HCT116 (cell line): ENCODE data around the gene EVC. TPM values are rescaled to one million over a fixed set of nuclear protein-coding genes. Genes with fewer than 3 reads are reported as not detected.

ENCODE experiments used
- ATAC-seq: fragments of 200-7000 bp; cut with Tn5 transposase; 2 replicates; pipeline ENCODE4 v1.9.1; 2020; ENCODE audit warnings: mild to moderate bottlenecking, moderate library complexity
- BruUV-seq: library from RNA; stranded (reverse); fragments of 400-500 nt; replicated peaks from 2 replicates; lab custom pipeline; 2021; lab: Mats Ljungman, UMichigan
- CTCF ChIA-PET: fragments of 300-600 bp; sonication (Branson Sonifier 250); formaldehyde crosslinking; loops from one replicate; lab custom pipeline; 2021; ENCODE audit warnings: antibody characterized with exemption; lab: Charles Lee
- POLR2A ChIA-PET: fragments of 300-600, 350-600 bp; sonication (Branson Sonifier 250); formaldehyde crosslinking; loops from one replicate; lab custom pipeline; 2021; ENCODE audit warnings: antibody characterized with exemption; lab: Charles Lee
- RAD21 ChIA-PET, 2 experiments: fragments of 300-600 bp; sonication (Branson Sonifier 250); formaldehyde crosslinking; loops; one replicate each; lab custom pipeline; 2023; ENCODE audit warnings: low total read pairs in 2 of 2; ENCODE audit not compliant: uncharacterized antibody in 2 of 2, unreplicated experiment in 2 of 2, low non-redundant PET in 1 of 2; lab: Charles Lee
- DNase-seq: peaks from one replicate; pipeline ENCODE4 v3.0.0-alpha.2; 2010; ENCODE audit warnings: low read depth, low spot score
- H2AFZ ChIP-seq: fragments of 200-600 bp; shearing (Covaris generic), sonication (generic); 2 replicates; pipeline ENCODE4 v1.6.1; 2017; ENCODE audit warnings: low read depth, mixed run types, mixed read lengths, antibody characterized with exemption, low read length; ENCODE audit not compliant: poor library complexity, severe bottlenecking
- H3K27ac ChIP-seq: 2 replicates; pipeline ENCODE4 v1.5.1; 2012; ENCODE audit warnings: low read depth, low read length
- H3K27me3 ChIP-seq: fragments of 200-600 bp; sonication (generic); 2 replicates; pipeline ENCODE4 v1.6.1; 2016; ENCODE audit warnings: mixed run types, low read length, mixed read lengths; ENCODE audit not compliant: insufficient read depth
- H3K36me3 ChIP-seq, 2 experiments: fragments of 200-500 bp in 1 of 2; fragments of 200-600 bp in 1 of 2; sonication (Bioruptor generic) in 1 of 2; sonication (generic) in 1 of 2; 2 replicates each; pipeline versions ENCODE4 v1.5.1 to v1.6.1; 2014 to 2016; ENCODE audit warnings: low read length in 2 of 2, inconsistent platforms in 1 of 2, mixed read lengths in 1 of 2, mixed run types in 1 of 2; ENCODE audit not compliant: insufficient read depth in 2 of 2, control insufficient read depth in 1 of 2
- H3K4me1 ChIP-seq, 2 experiments: fragments of 200-600 bp in 1 of 2; sonication (generic) in 1 of 2; 2 replicates each; pipeline versions ENCODE4 v1.5.1 to v1.6.1; 2012 to 2017; ENCODE audit warnings: low read length in 2 of 2, inconsistent platforms in 1 of 2, mild to moderate bottlenecking in 1 of 2, mixed read lengths in 1 of 2, mixed run types in 1 of 2, moderate library complexity in 1 of 2; ENCODE audit not compliant: insufficient read depth in 2 of 2, control insufficient read depth in 1 of 2
- H3K4me2 ChIP-seq: fragments of 200-600 bp; sonication (generic); 2 replicates; pipeline ENCODE4 v1.6.1; 2017; ENCODE audit warnings: mixed run types, low read length, mixed read lengths
- H3K4me3 ChIP-seq, 2 experiments: fragments of 200-600 bp in 1 of 2; sonication (generic) in 1 of 2; replicated peaks in 1 of 2; 2 replicates each; pipeline ENCODE4 v1.5.1; 2011 to 2016; ENCODE audit warnings: low read length in 2 of 2, control low read depth in 1 of 2, low read depth in 1 of 2, mild to moderate bottlenecking in 1 of 2, mixed read lengths in 1 of 2, mixed run types in 1 of 2
- H3K79me2 ChIP-seq: fragments of 200-600 bp; sonication (generic); 2 replicates; pipeline ENCODE4 v1.6.1; 2017; ENCODE audit warnings: mild to moderate bottlenecking, mixed run types, low read length, moderate library complexity, mixed read lengths; ENCODE audit not compliant: insufficient read depth
- H3K9ac ChIP-seq: fragments of 200-600 bp; sonication (generic); 2 replicates; pipeline ENCODE4 v1.6.1; 2016; ENCODE audit warnings: low read length, mixed read lengths
- H3K9me2 ChIP-seq: fragments of 200-600 bp; sonication (generic), shearing (Covaris generic); 2 replicates; pipeline ENCODE4 v1.6.1; 2017; ENCODE audit warnings: mixed run types, mild to moderate bottlenecking, moderate library complexity; ENCODE audit not compliant: insufficient read depth
- H3K9me3 ChIP-seq, 2 experiments: fragments of 200-500 bp in 1 of 2; fragments of 200-600 bp in 1 of 2; sonication (Bioruptor generic) in 1 of 2; sonication (generic) in 1 of 2; 2 replicates each; pipeline ENCODE4 v1.6.1; 2014 to 2017; ENCODE audit warnings: low read length in 2 of 2, mixed read lengths in 2 of 2, inconsistent platforms in 1 of 2, low read depth in 1 of 2, mild to moderate bottlenecking in 1 of 2, mixed run types in 1 of 2, moderate library complexity in 1 of 2; ENCODE audit not compliant: control insufficient read depth in 1 of 2, insufficient read depth in 1 of 2
- H4K20me1 ChIP-seq: fragments of 200-600 bp; sonication (generic), shearing (Covaris generic); 2 replicates; pipeline ENCODE4 v1.6.1; 2017; ENCODE audit warnings: mixed run types, mild to moderate bottlenecking, moderate library complexity; ENCODE audit not compliant: insufficient read depth
- ATF3 ChIP-seq: IDR thresholded peaks from 2 replicates; pipeline ENCODE4 v1.6.1; 2012
- CBX3 ChIP-seq: IDR thresholded peaks from 2 replicates; pipeline ENCODE4 v1.6.1; 2012; ENCODE audit warnings: low read depth
- CEBPB ChIP-seq: IDR thresholded peaks from 2 replicates; pipeline ENCODE4 v1.6.1; 2012; ENCODE audit warnings: low read depth
- EGR1 ChIP-seq: IDR thresholded peaks from 2 replicates; pipeline ENCODE4 v1.6.1; 2012; ENCODE audit warnings: low read depth
- ELF1 ChIP-seq: IDR thresholded peaks from 2 replicates; pipeline ENCODE4 v1.6.1; 2012; ENCODE audit warnings: low read depth, borderline replicate concordance
- EZH2phosphoT487 ChIP-seq: fragments of 200-600 bp; IDR thresholded peaks from 2 replicates; pipeline ENCODE4 v1.6.1; 2018; ENCODE audit warnings: antibody characterized with exemption, borderline replicate concordance
- FOSL1 ChIP-seq: IDR thresholded peaks from 2 replicates; pipeline ENCODE4 v1.6.1; 2012; ENCODE audit warnings: low read depth
- JUND ChIP-seq: IDR thresholded peaks from 2 replicates; pipeline ENCODE4 v1.6.1; 2012
- POLR2AphosphoS5 ChIP-seq: IDR thresholded peaks from 2 replicates; pipeline ENCODE4 v1.6.1; 2011; ENCODE audit warnings: mild to moderate bottlenecking, low read depth, low read length, moderate library complexity
- SIN3A ChIP-seq: IDR thresholded peaks from 2 replicates; pipeline ENCODE4 v1.6.1; 2012; ENCODE audit warnings: low read depth
- SP1 ChIP-seq: IDR thresholded peaks from 2 replicates; pipeline ENCODE4 v1.6.1; 2012; ENCODE audit warnings: low read depth
- SRF ChIP-seq: IDR thresholded peaks from 2 replicates; pipeline ENCODE4 v1.6.1; 2012; ENCODE audit warnings: low read depth
- TCF7L2 ChIP-seq: IDR thresholded peaks from 2 replicates; pipeline ENCODE4 v1.7.0; 2011; ENCODE audit warnings: borderline replicate concordance, inconsistent platforms; ENCODE audit not compliant: insufficient read depth, insufficient read length; ENCODE audit errors: extremely low read depth
- YY1 ChIP-seq: IDR thresholded peaks from 2 replicates; pipeline ENCODE4 v1.6.1; 2011; ENCODE audit warnings: low read length, low read depth, moderate library complexity, mild to moderate bottlenecking; ENCODE audit not compliant: insufficient replicate concordance; ENCODE audit errors: extremely low read depth
- intact Hi-C: fragments of 100-400 bp; cut with micrococcal nuclease; formaldehyde crosslinking; loops from 2 replicates; pipeline ENCODE4 v1.10.0; 2022
- total RNA-seq: library from RNA; stranded (reverse); gene quantifications from one replicate; pipeline ENCODE4 v1.2.1, GENCODE V29; 2021; ENCODE audit not compliant: unreplicated experiment

The EVC gene
- total RNA-seq, 1 experiment from 2014 or later = 0.15 TPM

- TF ChIP-seq POLR2AphosphoS5 (no peak), FOSL1 (no peak), CEBPB (no peak), SP1 (no peak), JUND (no peak), ELF1 (no peak), TCF7L2 (no peak), ATF3 (no peak), EZH2phosphoT487 (no peak), SIN3A (no peak)
- TF ChIP-seq, all 23 proteins: peak for 0
These were observed 102.9 kb downstream of the EVC start (continued) for GRCh38 chr4:5813882-5814255.

- no peak overlapping the region for H3K4me3 ChIP-seq
- ATAC-seq (no peak), DNase-seq (no peak)
- H3K9me3 ChIP-seq = no peaks in the 10 kb centered on the region
- POLR2A ChIA-PET = no interaction called here
- no peaks in the 10 kb centered on the region for H3K4me1 ChIP-seq
- RAD21 ChIA-PET = no interaction called here
- H3K9ac ChIP-seq = no peak overlapping the region
- H3K27ac ChIP-seq = no peak overlapping the region
- no TSS peak for BruUV-seq
- no peaks in the 10 kb centered on the region for H4K20me1 ChIP-seq
- no peak overlapping the region for H2AFZ ChIP-seq
- H3K79me2 ChIP-seq = no peaks in the 10 kb centered on the region
- H3K36me3 ChIP-seq = no peaks in the 10 kb centered on the region
- no peak overlapping the region for H3K4me2 ChIP-seq
- intact Hi-C loops = loop anchor here (5.0 to 10.0 kb wide), 3 partner anchors 817 to 1560 kb away; no protein-coding TSS in a partner anchor
- TF ChIP-seq SRF = no peak
- no peak for TF ChIP-seq YY1
- no peak for TF ChIP-seq EZH2phosphoT487
- TF ChIP-seq CEBPB = no peak
- no peak for TF ChIP-seq CBX3
- no peak for TF ChIP-seq POLR2AphosphoS5
- no peak for TF ChIP-seq EGR1
- H3K27me3 ChIP-seq = peaks cover 5% of the 10 kb centered on the region; the same call in 1 of the 2 replicates
- no peaks in the 10 kb centered on the region for H3K9me2 ChIP-seq
- CTCF ChIA-PET = no interaction called here
These were observed 103.4 kb downstream of the EVC start for GRCh38 chr4:5814421-5814820.
